Ishikawa (cell line): Measurements from ENCODE around the gene CLSTN1.

Source experiments
- CEBPB ChIP-seq: IDR thresholded peaks from 2 replicates; pipeline ENCODE4 v1.6.1; 2012
- CREB1 ChIP-seq: IDR thresholded peaks from 2 replicates; pipeline ENCODE4 v1.6.1; 2012; ENCODE audit warnings: low read depth
- EGR1 ChIP-seq: IDR thresholded peaks from 2 replicates; pipeline ENCODE4 v1.6.1; 2012
- EP300 ChIP-seq: IDR thresholded peaks from 2 replicates; pipeline ENCODE4 v1.6.1; 2012; ENCODE audit warnings: borderline replicate concordance
- FOXM1 ChIP-seq: IDR thresholded peaks from 2 replicates; pipeline ENCODE4 v1.6.1; 2012; ENCODE audit warnings: low read depth, borderline replicate concordance
- MAX ChIP-seq: IDR thresholded peaks from 2 replicates; pipeline ENCODE4 v1.6.1; 2012
- NFIC ChIP-seq: IDR thresholded peaks from 2 replicates; pipeline ENCODE4 v1.6.1; 2012
- RAD21 ChIP-seq: IDR thresholded peaks from 2 replicates; pipeline ENCODE4 v1.6.1; 2012; ENCODE audit warnings: low read depth
- TAF1 ChIP-seq: IDR thresholded peaks from 2 replicates; pipeline ENCODE4 v1.6.1; 2012; ENCODE audit warnings: low read depth, mild to moderate bottlenecking
- TCF12 ChIP-seq: IDR thresholded peaks from 2 replicates; pipeline ENCODE4 v1.6.1; 2012; ENCODE audit warnings: low read depth
- TEAD4 ChIP-seq: IDR thresholded peaks from 2 replicates; pipeline ENCODE4 v1.6.1; 2012
- USF1 ChIP-seq: IDR thresholded peaks from 2 replicates; pipeline ENCODE4 v1.6.1; 2012
- YY1 ChIP-seq: IDR thresholded peaks from 2 replicates; pipeline ENCODE4 v1.6.1; 2012; ENCODE audit warnings: low read depth
- ZBTB7A ChIP-seq: IDR thresholded peaks from 2 replicates; pipeline ENCODE4 v1.6.1; 2012; ENCODE audit warnings: low read depth
- TF ChIP-seq, protein P1 (sequence below): IDR thresholded peaks from 2 replicates; pipeline ENCODE4 v1.6.1; 2012; ENCODE audit warnings: low read depth, mild to moderate bottlenecking

Gene CLSTN1

GRCh38 chr1:9689971-9690381 lies 133.8 kb downstream of the CLSTN1 start:
- no peak for TF ChIP-seq CREB1
- TF ChIP-seq MAX: peak; percentile 43
- TF ChIP-seq FOXM1: no peak

GRCh38 chr1:9689011-9689706 lies 134.6 kb downstream of the CLSTN1 start:
- TF ChIP-seq TCF12 (peak; percentile 34; the same call in 1 of the 2 replicates), NFIC (peak; percentile 15; the same call in 1 of the 2 replicates), EGR1 (0 out of 2 replicates have a peak, but pooled peaks have one; percentile 15), MAX (peak; percentile 39; the same call in 1 of the 2 replicates), FOXM1 (no peak), YY1 (0 out of 2 replicates have a peak, but pooled peaks have one; percentile 20), RAD21 (no peak)

- TF ChIP-seq FOXM1 (no peak), ZBTB7A (no peak), RAD21 (no peak), TEAD4 (no peak), CREB1 (no peak), EP300 (no peak), TAF1 (no peak), MAX (no peak), TCF12 (no peak), YY1 (no peak), NFIC (no peak), EGR1 (no peak), USF1 (no peak), CEBPB (no peak)
- TF ChIP-seq, protein P1, sequence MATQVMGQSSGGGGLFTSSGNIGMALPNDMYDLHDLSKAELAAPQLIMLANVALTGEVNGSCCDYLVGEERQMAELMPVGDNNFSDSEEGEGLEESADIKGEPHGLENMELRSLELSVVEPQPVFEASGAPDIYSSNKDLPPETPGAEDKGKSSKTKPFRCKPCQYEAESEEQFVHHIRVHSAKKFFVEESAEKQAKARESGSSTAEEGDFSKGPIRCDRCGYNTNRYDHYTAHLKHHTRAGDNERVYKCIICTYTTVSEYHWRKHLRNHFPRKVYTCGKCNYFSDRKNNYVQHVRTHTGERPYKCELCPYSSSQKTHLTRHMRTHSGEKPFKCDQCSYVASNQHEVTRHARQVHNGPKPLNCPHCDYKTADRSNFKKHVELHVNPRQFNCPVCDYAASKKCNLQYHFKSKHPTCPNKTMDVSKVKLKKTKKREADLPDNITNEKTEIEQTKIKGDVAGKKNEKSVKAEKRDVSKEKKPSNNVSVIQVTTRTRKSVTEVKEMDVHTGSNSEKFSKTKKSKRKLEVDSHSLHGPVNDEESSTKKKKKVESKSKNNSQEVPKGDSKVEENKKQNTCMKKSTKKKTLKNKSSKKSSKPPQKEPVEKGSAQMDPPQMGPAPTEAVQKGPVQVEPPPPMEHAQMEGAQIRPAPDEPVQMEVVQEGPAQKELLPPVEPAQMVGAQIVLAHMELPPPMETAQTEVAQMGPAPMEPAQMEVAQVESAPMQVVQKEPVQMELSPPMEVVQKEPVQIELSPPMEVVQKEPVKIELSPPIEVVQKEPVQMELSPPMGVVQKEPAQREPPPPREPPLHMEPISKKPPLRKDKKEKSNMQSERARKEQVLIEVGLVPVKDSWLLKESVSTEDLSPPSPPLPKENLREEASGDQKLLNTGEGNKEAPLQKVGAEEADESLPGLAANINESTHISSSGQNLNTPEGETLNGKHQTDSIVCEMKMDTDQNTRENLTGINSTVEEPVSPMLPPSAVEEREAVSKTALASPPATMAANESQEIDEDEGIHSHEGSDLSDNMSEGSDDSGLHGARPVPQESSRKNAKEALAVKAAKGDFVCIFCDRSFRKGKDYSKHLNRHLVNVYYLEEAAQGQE: no peak
Observed at GRCh38 chr1:9688599-9688998, 135.2 kb downstream of the CLSTN1 start.

DNA sequence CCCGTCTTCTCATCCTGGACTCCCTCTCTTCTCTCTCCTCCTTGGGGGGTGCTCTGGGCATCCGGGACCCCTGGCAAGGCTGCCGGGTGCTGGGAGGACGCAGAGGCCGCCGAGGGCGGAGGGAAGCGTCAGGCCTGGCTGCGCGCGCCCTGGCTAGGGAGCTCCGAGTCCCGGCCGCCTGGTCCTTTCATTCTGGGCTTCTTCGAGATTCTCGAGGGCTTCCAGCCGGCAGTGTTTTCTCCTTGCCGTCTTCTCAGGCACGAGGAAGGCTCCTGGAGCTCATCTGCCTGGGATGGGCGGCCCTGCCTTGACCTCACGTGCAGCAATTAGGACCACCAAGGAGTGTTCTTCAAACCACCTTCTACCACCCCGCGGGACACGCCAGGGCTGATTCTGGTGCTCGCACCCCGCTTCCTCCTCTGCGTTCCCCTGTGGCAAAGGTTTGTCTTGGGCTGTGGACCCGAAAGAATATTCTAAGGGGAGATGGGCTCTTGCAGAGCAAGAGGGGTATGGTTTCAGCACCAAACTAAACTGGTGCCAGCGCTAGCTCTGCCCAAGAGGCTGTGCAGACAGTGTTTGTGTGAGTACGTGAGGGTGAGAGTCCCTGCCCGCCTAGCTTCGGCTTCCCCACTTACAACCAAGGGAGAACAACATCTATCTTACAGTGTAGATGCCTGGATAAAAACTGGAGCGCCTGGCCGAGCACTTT lies 135.7 kb downstream of the CLSTN1 start:
- no peak for TF ChIP-seq TEAD4
- peak; percentile 51 for TF ChIP-seq MAX

- no peak for TF ChIP-seq CREB1
- TF ChIP-seq NFIC: no peak
- no peak for TF ChIP-seq EP300
- TF ChIP-seq FOXM1: no peak
- TF ChIP-seq EGR1: no peak
- TF ChIP-seq MAX: no peak; the same call in none of the 2 replicates
- no peak for TF ChIP-seq TEAD4
- TF ChIP-seq, protein P1: no peak
Observed at GRCh38 chr1:9687120-9687873, 136.5 kb downstream of the CLSTN1 start.
